Measurements from ENCODE around the gene FIGN.

- no peak for TF ChIP-seq CTCF (IDR thresholded peaks at IDR 0.05; ENCODE audit: borderline replicate concordance, extremely low read depth, low read length, poor library complexity, severe bottlenecking)
- no peak for TF ChIP-seq EZH2 (IDR thresholded peaks at IDR 0.05; ENCODE audit: borderline replicate concordance, low read depth, low read length, severe bottlenecking)
These were observed 130.8 kb downstream of the FIGN start for GRCh38 chr2:163604941-163605555.

All from DND-41 (cell line).